T-helper 1 cell treated with Interleukin-12 subunit alpha and Interleukin-12 subunit beta and Interleukin-4 antibody, amounts not matched to agents 30 μg/mL and 1 μg/mL, for 36 hours (primary cell): Measurements from ENCODE around the gene MACC1.

Experiments used
- H3K27ac Mint-ChIP-seq: one replicate; pipeline ENCODE4 v1.8.0; 2021; ENCODE audit warnings: mild to moderate bottlenecking, mixed read lengths
- H3K27me3 Mint-ChIP-seq: one replicate; pipeline ENCODE4 v1.8.0; 2021; ENCODE audit warnings: low read depth, mixed read lengths
- H3K36me3 Mint-ChIP-seq: one replicate; pipeline ENCODE4 v1.8.0; 2021; ENCODE audit warnings: low read depth, mixed read lengths
- H3K4me1 Mint-ChIP-seq: one replicate; pipeline ENCODE4 v1.8.0; 2021; ENCODE audit warnings: low read depth, mixed read lengths
- H3K4me3 Mint-ChIP-seq: one replicate; pipeline ENCODE4 v1.8.0; 2021; ENCODE audit warnings: mild to moderate bottlenecking, moderate library complexity, mixed read lengths
- H3K9me3 Mint-ChIP-seq: one replicate; pipeline ENCODE4 v1.8.0; 2021; ENCODE audit warnings: mixed read lengths

MACC1 gene

GRCh38 chr7:20217193-20217948, at the start of gene MACC1:
TSS of gene MACC1 (minus strand) at chr7:20217384. CDS start at chr7:20161862, 55,522 bp downstream.
- no peaks in the 10 kb centered on the region for H3K36me3 Mint-ChIP-seq
- no peak within 1 kb of the TSS for H3K27ac Mint-ChIP-seq
- H3K9me3 Mint-ChIP-seq: no peaks in the 10 kb centered on the region
- no peak within 1 kb of the TSS for H3K4me3 Mint-ChIP-seq
- no peaks in the 10 kb centered on the region for H3K27me3 Mint-ChIP-seq
- H3K4me1 Mint-ChIP-seq: no peaks in the 10 kb centered on the region

- no peak overlapping the region for H3K4me3 Mint-ChIP-seq
Measured at GRCh38 chr7:20264623-20265022, 47.4 kb upstream of the MACC1 start.

GRCh38 chr7:20260223-20260622, 43.0 kb upstream of the MACC1 start:
- H3K27ac Mint-ChIP-seq: no peak overlapping the region
- H3K36me3 Mint-ChIP-seq: no peaks in the 10 kb centered on the region
- no peaks in the 10 kb centered on the region for H3K9me3 Mint-ChIP-seq
- H3K4me1 Mint-ChIP-seq: no peaks in the 10 kb centered on the region
- no peak overlapping the region for H3K4me3 Mint-ChIP-seq
- no peaks in the 10 kb centered on the region for H3K27me3 Mint-ChIP-seq

More at GRCh38 chr7:20264623-20265022, 47.4 kb upstream of the MACC1 start:
- no peaks in the 10 kb centered on the region for H3K36me3 Mint-ChIP-seq
- no peak overlapping the region for H3K27ac Mint-ChIP-seq
- no peaks in the 10 kb centered on the region for H3K27me3 Mint-ChIP-seq
- H3K9me3 Mint-ChIP-seq: no peaks in the 10 kb centered on the region
- H3K4me1 Mint-ChIP-seq: no peaks in the 10 kb centered on the region

GRCh38 chr7:20257212-20257611, 40.0 kb upstream of the MACC1 start:
- Mint-ChIP-seq H3K4me3 (no peak overlapping the region), H3K4me1 (no peaks in the 10 kb centered on the region), H3K9me3 (no peaks in the 10 kb centered on the region), H3K27me3 (no peaks in the 10 kb centered on the region), H3K36me3 (no peaks in the 10 kb centered on the region), H3K27ac (no peak overlapping the region)

- Mint-ChIP-seq H3K4me3 (no peak overlapping the region), H3K36me3 (no peaks in the 10 kb centered on the region), H3K27ac (no peak overlapping the region), H3K9me3 (no peaks in the 10 kb centered on the region), H3K4me1 (no peaks in the 10 kb centered on the region), H3K27me3 (peaks cover 4% of the 10 kb centered on the region)
Measured at GRCh38 chr7:20249920-20250319, 32.7 kb upstream of the MACC1 start.

- no peaks in the 10 kb centered on the region for H3K36me3 Mint-ChIP-seq
- no peaks in the 10 kb centered on the region for H3K9me3 Mint-ChIP-seq
- H3K4me1 Mint-ChIP-seq: no peaks in the 10 kb centered on the region
- H3K27ac Mint-ChIP-seq: no peak overlapping the region
- H3K4me3 Mint-ChIP-seq: no peak overlapping the region
- peaks cover 4% of the 10 kb centered on the region for H3K27me3 Mint-ChIP-seq
Measured at GRCh38 chr7:20249376-20249775, 32.2 kb upstream of the MACC1 start.

- Mint-ChIP-seq H3K36me3 (no peaks in the 10 kb centered on the region), H3K27ac (no peak overlapping the region), H3K4me1 (no peaks in the 10 kb centered on the region), H3K9me3 (no peaks in the 10 kb centered on the region), H3K4me3 (no peak overlapping the region), H3K27me3 (peaks cover 4% of the 10 kb centered on the region)
Measured at GRCh38 chr7:20246236-20246635, 29.1 kb upstream of the MACC1 start.

- no peaks in the 10 kb centered on the region for H3K9me3 Mint-ChIP-seq
- H3K4me3 Mint-ChIP-seq: no peak overlapping the region
- H3K27ac Mint-ChIP-seq: no peak overlapping the region
- H3K4me1 Mint-ChIP-seq: no peaks in the 10 kb centered on the region
- H3K36me3 Mint-ChIP-seq: no peaks in the 10 kb centered on the region
- peaks cover 4% of the 10 kb centered on the region for H3K27me3 Mint-ChIP-seq
Measured at GRCh38 chr7:20244334-20245120, 27.3 kb upstream of the MACC1 start.

GRCh38 chr7:20241911-20242261, 24.7 kb upstream of the MACC1 start:
- peaks cover 1% of the 10 kb centered on the region for H3K4me1 Mint-ChIP-seq
- no peak overlapping the region for H3K27ac Mint-ChIP-seq
- H3K36me3 Mint-ChIP-seq: no peaks in the 10 kb centered on the region
- no peak overlapping the region for H3K4me3 Mint-ChIP-seq
- no peaks in the 10 kb centered on the region for H3K27me3 Mint-ChIP-seq
- no peaks in the 10 kb centered on the region for H3K9me3 Mint-ChIP-seq

GRCh38 chr7:20241194-20241910, 24.2 kb upstream of the MACC1 start:
- Mint-ChIP-seq H3K27me3 (no peaks in the 10 kb centered on the region), H3K4me1 (peaks cover 1% of the 10 kb centered on the region), H3K9me3 (no peaks in the 10 kb centered on the region), H3K27ac (no peak overlapping the region), H3K4me3 (no peak overlapping the region), H3K36me3 (no peaks in the 10 kb centered on the region)

GRCh38 chr7:20240080-20240926, 23.1 kb upstream of the MACC1 start:
- H3K36me3 Mint-ChIP-seq: no peaks in the 10 kb centered on the region
- no peak overlapping the region for H3K27ac Mint-ChIP-seq
- H3K4me3 Mint-ChIP-seq: no peak overlapping the region
- no peaks in the 10 kb centered on the region for H3K27me3 Mint-ChIP-seq
- no peaks in the 10 kb centered on the region for H3K9me3 Mint-ChIP-seq
- H3K4me1 Mint-ChIP-seq: peaks cover 1% of the 10 kb centered on the region

- Mint-ChIP-seq H3K4me3 (no peak overlapping the region), H3K36me3 (no peaks in the 10 kb centered on the region), H3K27ac (no peak overlapping the region), H3K27me3 (no peaks in the 10 kb centered on the region), H3K4me1 (peaks cover 1% of the 10 kb centered on the region), H3K9me3 (no peaks in the 10 kb centered on the region)
Measured at GRCh38 chr7:20238754-20239324, 21.7 kb upstream of the MACC1 start.

- Mint-ChIP-seq H3K4me3 (no peak overlapping the region), H3K36me3 (no peaks in the 10 kb centered on the region), H3K9me3 (no peaks in the 10 kb centered on the region), H3K27me3 (no peaks in the 10 kb centered on the region), H3K4me1 (peaks cover 1% of the 10 kb centered on the region), H3K27ac (no peak overlapping the region)
Measured at GRCh38 chr7:20238194-20238753, 21.1 kb upstream of the MACC1 start.
